ENCODE results near the gene D2HGDH. TPM values are rescaled to one million over a fixed set of nuclear protein-coding genes. Genes with fewer than 3 reads are reported as not detected.

Gene D2HGDH
- total RNA-seq, 3 donors from 2014 or later, result 52.2 to 88.6 (median 63.0) TPM

DNA sequence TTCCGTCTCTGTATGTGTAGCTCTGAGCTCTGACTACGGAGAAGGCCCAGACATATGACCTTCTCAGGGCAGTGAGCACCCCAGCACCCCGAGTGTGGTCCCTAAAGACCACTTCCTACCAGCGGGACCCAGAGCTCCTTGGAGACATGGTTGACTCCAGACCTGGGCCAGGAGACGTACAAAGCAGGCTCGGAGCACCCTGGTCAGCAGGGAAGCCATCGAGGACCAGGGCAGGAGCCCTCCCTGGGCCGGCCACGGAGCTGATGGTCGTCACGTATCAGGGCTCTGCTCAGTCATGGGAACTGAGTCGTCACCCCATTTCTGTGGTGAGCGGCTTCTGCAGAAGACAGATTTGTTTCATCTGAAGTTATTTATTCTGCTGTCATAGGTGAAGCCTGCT is 61.8 kb downstream of the D2HGDH start:
- peaks cover 44% of the 10 kb centered on the region for H3K4me1 ChIP-seq (ENCODE audit: low read depth)
- intact Hi-C loops (cut with DNase I, micrococcal nuclease), result no loop called here
- peaks cover 3% of the 10 kb centered on the region for H3K36me3 ChIP-seq (ENCODE audit: low read depth)
- DNase-seq (peak in 1 of 3 donors; percentile 23), ATAC-seq (no peak)
- TF ChIP-seq CTCF (IDR thresholded peaks at IDR 0.05), result no peak
- H3K4me3 ChIP-seq, result no peak overlapping the region
- no peaks in the 10 kb centered on the region for H3K9me3 ChIP-seq

- ATAC-seq, result peak; percentile 28
These were observed 62.2 kb downstream of the D2HGDH start for GRCh38 chr2:241796610-241797138.

GRCh38 chr2:241797441-241798080 is 63.1 kb downstream of the D2HGDH start:
- no peaks in the 10 kb centered on the region for H3K9me3 ChIP-seq
- peak; percentile 54 for ATAC-seq
- H3K36me3 ChIP-seq (ENCODE audit: low read depth), result peaks cover 3% of the 10 kb centered on the region
- DNase-seq, result peak; percentile 67 to 77 (median 68)
- H3K4me3 ChIP-seq, result no peak overlapping the region
- intact Hi-C loops (cut with DNase I, micrococcal nuclease), result no loop called here
- peaks cover 36% of the 10 kb centered on the region for H3K4me1 ChIP-seq (ENCODE audit: low read depth)
- TF ChIP-seq CTCF (IDR thresholded peaks at IDR 0.05), result no peak

More at GRCh38 chr2:241796610-241797138, 62.2 kb downstream of the D2HGDH start:
- intact Hi-C loops (cut with DNase I, micrococcal nuclease), result no loop called here
- no peak for TF ChIP-seq CTCF (IDR thresholded peaks at IDR 0.05)
- Histone ChIP-seq H3K36me3 (ENCODE audit: low read depth) (peaks cover 3% of the 10 kb centered on the region), H3K4me3 (no peak overlapping the region), H3K4me1 (ENCODE audit: low read depth) (peaks cover 40% of the 10 kb centered on the region), H3K9me3 (no peaks in the 10 kb centered on the region)
- DNase-seq, result peak; percentile 68 to 76 (median 69)

GRCh38 chr2:241798081-241798630 is 63.7 kb downstream of the D2HGDH start:
- Histone ChIP-seq H3K4me1 (ENCODE audit: low read depth) (peaks cover 36% of the 10 kb centered on the region), H3K36me3 (ENCODE audit: low read depth) (peaks cover 3% of the 10 kb centered on the region), H3K4me3 (no peak overlapping the region), H3K9me3 (no peaks in the 10 kb centered on the region)
- ATAC-seq (peak; percentile 61), DNase-seq (peak; percentile 70 to 84 (median 75))
- intact Hi-C loops (cut with DNase I, micrococcal nuclease), result no loop called here
- TF ChIP-seq CTCF (IDR thresholded peaks at IDR 0.05), result no peak

DNA sequence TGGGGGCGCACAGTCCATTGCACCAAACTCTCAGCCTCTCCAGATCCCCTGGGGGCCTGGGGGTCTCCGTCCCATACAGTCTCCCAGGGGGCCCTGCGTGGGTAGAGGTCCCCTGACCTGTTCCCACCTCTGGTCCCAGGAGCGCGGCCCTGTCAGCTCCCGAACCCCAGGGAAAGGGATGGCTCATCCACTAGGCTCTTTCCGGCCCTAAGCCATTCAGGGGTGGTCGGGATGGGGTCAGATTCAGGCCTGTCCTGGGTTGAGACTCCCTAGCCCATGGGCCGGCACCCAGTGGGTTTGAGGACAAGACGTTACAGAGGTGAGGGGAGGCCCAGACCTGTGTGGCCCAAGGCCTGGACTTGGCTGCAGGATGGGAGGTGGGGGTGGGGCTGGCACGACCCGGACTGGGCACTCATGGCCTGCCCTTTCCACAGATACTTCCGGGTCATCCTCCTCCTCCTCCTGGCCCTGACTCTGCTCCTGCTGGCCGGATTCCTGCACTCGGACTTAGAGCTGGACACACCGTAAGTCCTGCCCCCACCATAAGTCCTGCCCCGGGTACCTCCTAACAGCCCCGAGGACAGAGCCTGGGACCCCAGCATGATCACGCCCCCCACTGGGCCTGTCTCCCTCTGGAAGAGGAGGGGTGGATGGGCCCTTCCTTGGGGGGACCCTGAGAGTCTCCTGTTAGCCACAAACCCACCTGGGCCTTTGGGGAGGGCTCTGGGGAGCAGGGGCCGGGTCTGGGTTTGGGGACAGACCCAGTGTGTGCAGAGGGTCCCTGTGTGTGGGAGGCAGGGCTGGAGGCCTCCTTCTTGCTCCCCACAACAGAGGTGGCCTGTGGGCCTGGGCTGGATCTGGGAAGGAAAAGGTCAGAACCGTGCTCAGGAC is 64.4 kb downstream of the D2HGDH start:
- Histone ChIP-seq H3K4me3 (no peak overlapping the region), H3K36me3 (ENCODE audit: low read depth) (no peaks in the 10 kb centered on the region), H3K4me1 (ENCODE audit: low read depth) (peaks cover 40% of the 10 kb centered on the region), H3K9me3 (no peaks in the 10 kb centered on the region)
- ATAC-seq (no peak), DNase-seq (peak; percentile 10 to 50 (median 45))
- no peak for TF ChIP-seq CTCF (IDR thresholded peaks at IDR 0.05)
- intact Hi-C loops (cut with DNase I, micrococcal nuclease), result no loop called here
